HG03025 (cell line): ENCODE measurements around the gene STOX2.

Experiments used
- ATAC-seq: cut with Tn5 transposase; IDR thresholded peaks from one replicate; pipeline ENCODE4 v1.9.1; 2021; ENCODE audit warnings: mild to moderate bottlenecking, moderate library complexity; ENCODE audit not compliant: unreplicated experiment, low FRiP score

STOX2 gene

DNA sequence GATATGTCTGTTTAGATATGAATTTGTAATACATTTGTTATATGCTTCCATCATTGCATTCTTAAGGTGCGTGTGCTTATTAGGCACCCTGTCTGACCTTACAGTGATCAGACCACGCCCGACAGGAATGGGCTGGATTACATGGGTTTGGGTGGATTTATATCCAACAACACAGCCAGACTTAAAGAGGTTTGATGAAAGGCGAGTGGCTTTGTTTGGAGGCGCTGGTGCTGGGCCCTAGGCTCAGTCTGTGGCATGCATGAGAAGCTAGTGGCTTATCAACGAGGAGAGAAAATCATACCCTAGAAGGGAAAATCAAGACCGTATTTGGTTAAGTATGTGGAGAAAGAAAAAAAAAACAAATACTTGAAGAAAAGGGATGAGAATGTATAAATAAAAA is 80.7 kb downstream of the STOX2 start:
- ATAC-seq, result no peak

DNA sequence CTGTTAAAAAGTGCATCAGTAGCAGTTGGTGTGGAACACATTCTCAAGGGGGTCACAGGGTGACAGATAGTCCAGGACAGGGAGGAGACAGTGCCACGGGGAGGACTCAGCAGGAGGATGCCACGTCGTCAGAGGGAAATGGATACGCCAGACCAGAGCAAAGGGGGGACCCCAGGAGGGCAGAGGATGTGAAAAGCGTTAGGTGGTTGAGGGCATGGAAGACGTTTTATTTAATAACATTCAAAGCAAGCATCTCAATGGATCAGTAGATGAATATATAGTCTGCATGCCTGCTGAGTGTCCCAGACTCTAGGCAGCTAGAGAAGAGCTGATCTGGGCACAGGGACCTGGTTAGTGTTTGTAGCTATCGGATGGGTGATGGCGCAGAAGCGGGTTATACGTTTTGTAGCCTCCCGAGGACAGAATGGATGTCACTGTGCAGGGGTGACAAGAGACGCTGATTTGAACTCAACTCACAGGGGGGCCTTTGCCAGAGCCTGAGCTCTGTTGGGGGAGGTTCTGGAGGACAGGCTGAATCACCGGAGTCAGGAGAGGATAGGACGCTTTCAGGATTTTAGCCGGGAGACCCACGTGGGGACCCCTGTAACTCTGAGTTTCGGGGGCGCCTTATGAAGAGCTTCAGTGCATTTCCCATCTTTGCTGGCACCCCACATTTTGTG is 81.3 kb downstream of the STOX2 start:
- no peak for ATAC-seq

DNA sequence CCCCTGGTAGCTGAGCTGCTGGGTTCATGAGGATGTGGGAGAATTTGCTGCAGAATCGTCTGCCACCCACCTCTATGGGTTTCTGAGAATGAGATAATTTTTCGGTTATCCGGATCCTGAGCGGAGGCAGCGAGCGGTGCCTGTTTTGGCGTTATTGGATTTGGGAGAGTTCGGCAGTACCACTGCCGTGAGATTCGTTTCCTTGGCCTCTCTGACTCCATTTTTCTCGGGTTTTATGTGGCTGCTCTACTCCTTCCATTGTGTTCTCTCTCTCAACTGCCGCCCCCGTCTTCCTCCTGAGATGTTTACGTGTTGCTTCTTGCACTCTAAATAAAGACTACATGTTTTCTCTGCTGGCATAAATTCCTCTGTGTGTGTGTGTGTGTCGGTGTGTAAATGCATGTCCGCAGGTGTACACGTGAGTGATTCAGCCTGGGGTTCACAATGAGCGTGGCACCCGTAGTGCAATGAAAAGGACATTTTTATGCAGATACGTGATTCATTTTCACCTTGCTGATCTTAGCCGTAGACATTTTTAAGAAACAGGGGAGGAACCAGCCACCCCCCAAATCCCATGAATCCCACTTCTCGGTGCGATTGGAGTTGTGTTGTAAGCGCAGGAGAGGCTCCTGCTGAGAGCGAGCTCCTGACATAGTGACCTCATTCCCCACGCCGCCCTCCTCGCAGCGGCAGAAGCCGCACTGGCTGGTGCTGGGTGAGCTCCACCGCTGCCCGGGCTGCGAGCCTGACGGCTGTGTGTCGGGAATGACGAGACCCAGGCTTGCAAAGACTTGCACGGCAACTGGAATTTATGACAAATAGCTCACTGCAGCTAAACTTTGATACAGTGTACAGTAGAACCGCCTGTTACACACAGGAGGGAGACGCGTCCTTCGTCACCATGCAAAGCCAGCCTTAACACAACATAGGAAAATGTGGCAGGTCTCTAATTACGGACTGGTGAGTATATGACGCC is 82.2 kb downstream of the STOX2 start:
- no peak for ATAC-seq

DNA sequence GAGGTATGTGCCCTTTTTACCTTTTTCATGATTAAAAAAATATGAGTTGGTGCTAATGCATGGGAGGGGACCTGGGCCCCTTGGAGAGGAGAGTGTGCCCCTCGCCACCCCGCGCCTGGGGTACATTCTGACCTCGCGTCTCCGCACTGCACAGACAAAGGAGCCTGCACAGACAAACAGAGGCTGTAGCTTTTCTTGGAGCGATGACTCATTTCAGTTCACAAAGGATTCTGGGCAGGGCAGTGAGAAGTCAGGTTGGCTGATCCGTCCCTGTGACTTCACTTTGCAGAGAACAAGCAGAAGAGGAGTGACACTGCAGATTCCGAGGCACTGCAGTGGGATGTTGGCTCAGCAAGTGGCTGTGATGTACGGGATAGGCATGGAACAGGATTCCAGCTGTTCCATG is 82.9 kb downstream of the STOX2 start:
- no peak for ATAC-seq

DNA sequence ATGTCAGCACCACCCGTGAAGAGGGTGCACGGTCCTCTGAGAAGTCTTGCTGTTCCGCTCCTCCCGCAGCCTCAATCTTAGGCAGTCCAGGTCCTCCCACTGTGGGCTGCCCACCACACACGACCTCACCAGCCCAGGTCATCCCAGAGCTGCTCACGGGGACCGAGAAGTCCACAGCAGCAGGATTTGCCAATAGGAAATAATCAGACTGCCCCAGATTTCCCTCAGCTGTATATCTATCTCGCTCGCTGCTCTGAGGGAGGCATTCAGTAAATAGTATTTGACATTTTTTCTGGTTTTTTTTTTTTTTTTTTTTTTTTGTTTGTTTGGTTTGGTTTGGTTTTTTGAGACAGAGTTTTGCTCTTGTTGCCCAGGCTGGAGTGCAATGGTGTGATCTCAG is 83.8 kb downstream of the STOX2 start:
- no peak for ATAC-seq

DNA sequence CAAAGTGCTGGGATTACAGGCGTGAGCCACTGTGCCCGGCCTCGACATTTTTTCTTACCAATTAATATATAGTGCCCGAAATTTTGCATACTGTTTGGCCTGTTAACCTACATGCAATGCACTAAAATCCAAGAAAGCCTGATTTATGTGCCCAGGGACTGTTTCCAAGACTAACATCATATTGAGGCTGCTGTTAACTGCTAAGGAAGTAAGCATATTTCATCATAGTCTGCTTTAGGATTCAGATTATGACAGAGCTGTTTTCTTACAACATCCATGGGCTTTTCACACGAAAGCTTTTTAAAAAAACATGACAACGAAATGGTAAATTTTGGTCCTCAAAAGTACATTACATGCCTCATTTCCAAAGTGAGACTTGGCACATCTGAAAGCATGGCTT is 84.4 kb downstream of the STOX2 start:
- ATAC-seq, result no peak

DNA sequence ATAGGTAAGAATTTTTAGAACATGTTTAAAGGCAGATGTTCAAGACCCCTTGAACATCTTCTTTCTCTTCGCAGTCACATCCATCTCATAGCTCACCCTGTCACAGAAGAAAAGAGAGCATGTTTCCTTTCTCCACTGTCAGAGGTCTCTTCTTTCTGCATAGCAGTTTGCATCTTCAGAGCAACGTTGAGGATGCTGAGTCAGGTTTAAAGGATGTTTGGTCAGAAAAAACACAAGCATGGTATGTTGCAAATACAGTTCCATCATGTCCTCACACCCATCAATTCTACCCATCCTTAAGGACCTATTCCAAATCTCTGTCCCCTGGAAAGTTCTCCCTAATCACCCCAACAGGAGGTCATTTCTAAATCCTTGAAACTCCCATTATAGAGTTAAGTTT is 84.8 kb downstream of the STOX2 start:
- ATAC-seq, result no peak

DNA sequence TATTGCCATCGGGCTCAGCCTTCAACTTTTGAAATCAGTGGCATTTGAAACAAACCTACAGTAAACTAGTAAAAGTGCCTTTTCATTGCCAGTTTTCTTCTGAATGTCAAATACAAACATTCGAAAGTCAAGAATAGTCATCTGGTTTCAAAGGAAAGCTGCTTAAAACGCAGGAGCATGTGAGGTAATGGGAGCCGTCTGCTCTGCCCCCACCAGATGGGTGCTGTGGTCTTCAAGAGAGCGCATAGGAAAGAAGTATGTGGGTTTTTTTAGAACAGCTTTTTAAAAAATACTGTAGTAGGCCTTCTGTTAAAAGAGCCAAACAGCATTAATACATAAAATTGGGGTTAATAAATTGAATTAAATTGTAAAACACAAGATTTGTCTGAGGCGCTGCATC is 88.6 kb downstream of the STOX2 start:
- ATAC-seq, result no peak

DNA sequence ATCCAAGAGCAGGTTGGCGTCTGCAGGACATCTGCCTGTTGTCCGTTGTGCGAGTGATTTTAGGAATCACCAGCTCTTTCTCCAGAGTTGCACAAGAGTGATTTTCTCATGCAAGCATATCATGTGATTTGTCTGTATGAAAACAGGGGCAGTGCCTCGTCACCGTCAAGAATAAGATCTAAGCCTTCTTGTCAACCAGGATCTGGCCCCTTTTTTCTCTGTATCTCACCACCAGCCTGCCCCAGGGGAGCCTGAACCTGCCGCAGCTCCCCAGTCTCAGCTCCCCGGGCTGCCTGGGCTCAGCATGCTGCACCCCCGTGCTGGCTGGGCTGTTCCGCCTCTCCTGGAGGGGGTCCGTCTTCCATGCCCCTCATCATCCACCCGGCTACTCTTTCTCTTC is 90.5 kb downstream of the STOX2 start:
- ATAC-seq, result no peak

DNA sequence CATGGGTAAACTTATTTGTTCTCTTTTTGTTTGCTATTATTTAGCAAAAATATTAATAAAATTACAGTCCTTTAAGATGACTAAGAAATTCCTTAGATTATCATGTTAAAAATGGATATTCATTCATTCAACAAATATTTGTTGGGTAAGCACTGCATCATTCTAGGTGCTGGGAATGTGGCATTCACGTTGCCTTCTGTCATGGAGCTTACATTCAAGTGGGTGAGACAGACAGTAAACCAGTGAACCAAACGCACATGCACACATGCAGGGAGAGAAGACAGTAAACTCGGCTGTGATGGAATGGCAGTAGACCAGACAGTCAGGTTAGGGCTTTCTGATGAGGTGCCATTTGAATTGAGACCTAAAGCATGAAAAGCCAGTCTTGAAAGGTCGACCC is 91.8 kb downstream of the STOX2 start:
- ATAC-seq, result no peak

DNA sequence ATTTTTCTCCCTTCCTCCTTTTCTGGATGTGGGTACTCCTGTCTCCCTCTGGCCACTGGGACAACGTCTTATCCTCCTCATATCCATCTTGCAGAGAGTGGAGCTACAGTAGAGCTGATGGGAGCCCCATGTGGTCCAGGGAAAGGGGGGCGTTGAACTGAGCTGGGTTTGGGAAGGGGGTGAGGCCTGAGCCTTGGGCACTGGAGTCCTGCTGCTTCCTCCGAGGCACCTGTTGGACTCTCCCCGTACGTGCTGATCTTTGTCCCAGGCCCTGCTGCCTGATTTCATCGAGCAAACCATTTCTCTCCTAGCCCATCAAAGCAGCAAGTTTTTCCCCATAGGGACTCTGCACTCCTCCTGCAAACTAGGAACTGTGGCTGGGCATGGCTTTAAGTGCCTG is 94.3 kb downstream of the STOX2 start:
- ATAC-seq, result no peak

DNA sequence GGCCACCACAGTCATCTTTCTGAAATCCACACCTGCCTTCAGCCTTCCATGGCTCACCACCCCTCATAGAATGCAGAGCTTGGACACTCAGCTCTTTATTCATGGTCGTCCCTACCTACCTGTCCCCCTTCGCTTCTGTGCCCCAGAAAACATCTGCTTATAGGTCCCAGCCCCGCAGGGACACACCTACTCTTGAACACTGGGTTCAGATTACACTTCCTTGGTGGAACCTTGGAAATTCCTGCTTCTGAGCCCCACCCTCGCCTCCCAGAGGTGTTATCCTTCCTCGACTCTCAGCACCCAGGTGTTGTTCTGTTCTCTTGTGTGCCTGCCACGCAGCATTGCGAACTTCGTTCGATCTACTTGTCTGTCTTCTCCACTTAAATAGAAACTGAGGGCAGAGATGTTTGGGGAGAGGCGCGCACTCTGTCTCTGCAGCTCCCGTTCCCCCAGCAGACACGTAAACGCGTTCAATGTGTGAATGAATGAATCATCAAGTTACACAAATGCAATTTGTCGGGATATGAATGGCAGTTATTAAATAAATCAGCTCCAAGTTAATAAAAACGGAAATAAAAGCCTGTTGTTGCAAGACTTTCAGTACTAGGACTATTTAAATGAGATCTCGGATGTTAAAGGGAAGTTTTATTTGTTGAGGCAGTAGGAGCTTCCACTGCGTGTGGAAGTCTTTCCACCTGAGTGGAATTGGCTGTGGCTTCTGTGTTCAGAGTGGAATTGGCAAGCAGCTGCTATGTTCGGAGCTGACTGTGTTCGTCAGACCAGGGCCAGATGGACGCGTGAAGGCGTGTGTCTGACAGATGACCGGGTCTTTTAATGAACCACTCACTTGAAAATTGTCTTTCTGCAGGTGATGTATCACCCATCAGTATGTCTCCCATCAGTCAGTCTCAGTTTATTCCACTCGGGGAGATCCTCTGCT is 95.6 kb downstream of the STOX2 start:
- ATAC-seq, result no peak

DNA sequence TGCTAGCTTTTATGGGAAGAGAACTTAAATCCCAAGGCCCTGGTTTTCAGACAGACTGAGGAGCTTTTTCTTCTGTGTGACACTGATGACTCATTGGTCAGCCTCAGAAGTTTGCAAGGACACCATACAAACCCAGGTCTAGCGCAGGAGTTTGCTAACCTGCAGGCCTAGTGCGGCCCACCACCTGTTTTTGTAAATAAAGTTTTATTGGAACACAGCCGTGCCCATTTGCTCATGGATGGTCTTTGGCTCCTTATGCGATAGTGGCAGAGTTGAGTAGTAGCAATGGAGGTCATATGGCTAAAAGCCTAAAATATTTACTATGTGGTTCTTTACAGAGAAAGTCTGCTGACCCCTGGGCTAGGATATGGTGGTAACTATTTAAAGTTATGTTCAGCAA is 98.3 kb downstream of the STOX2 start:
- no peak for ATAC-seq

DNA sequence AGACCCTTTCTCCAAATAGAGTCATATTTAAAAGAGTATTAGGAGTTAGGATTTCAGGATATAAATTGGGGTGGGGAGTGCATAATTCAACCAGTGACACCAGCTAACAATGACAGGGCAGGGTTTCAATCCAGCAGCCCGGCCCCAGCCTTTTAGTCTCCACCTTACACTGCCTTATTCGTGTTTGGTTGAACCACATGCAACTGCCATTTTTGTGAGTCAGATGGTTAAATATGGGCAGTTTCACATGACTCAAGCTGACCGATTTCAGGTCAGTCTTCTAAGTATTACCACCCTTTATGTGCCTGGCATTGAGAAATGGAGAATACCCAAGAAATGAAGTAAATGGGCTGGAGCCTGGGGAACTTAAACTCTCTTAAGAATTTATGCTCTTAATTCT is 102.8 kb downstream of the STOX2 start:
- ATAC-seq, result no peak

DNA sequence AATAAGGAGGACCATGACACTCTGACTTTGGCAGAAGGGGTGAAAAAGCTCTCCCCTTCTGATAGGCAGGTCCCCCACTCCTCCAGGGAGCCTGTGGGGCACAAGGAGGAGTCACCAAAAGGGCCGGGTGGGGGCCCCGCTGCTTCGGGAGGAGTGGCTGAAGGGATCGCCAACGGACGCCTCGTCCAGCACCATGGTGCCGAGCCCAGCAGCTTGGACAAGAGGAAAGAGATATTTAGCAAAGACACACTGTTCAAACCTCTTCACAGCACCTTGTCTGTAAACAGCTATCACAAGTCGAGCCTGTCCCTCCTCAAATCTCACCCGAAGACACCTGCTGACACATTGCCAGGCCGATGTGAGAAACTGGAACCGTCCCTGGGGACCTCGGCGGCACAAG is 105.6 kb downstream of the STOX2 start:
- ATAC-seq, result no peak

DNA sequence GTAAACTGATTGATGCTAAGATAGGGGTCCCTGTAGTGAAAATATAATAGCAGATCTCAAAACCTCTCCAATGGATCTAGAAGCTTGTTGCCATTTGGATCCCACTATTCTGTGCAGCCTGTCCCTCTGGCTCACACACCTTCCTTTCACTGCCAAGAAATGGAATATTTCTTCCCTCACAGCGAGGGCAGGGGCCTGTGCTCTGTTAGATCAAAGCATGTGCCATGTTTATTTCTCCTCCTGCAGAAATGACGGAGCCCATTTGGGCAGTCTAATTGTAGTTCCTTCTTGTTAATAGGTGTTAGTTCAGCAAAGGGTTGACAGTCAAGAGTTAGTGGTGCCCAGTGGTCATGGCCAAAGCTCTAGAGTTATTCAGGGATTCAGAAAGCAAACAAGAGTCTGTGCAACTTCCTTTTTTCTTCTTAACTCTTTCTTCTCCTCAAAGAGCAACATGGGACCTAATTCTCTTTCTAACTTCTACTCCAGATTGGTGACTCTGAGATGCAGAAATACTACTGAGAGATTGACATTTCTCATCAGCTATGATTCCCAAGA is 106.8 kb downstream of the STOX2 start:
- no peak for ATAC-seq

DNA sequence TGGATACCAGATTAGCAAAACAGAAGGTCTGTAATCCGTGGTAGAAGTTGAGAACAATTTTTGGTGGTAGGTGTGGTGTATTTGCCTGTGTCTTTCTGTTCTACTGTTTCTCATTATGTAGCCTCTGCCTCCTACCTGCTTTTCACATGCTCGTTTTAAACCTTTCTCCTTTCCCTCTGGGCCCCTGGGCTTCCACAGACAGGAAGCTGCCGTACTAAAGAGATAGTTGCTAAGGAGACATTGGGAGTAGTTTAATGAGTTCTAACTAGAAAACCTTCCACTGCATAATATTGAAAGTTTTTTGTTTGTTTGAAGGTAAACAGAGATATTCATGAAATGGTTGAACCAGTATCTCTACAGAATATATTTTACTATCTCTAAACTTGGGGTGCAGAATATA is 107.8 kb downstream of the STOX2 start:
- no peak for ATAC-seq

DNA sequence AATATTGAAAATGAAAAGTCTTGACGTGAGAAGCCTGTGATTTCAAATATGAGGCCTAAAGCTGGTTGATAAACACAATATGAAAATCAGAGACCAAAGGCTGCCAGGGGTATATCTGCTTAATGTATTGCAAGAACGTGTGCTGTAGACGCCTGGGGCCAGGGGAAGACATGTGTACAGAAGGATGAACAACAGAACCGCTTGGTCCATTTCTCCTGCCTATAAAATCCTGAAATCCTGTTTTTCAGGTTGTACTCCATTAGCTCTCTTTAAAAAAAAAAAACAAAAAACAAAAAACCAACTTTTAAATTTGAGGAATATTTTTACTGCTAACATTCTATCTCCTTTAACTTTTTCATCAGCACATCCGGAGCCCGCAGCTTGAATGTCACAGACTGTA is 109.2 kb downstream of the STOX2 start:
- ATAC-seq, result no peak

DNA sequence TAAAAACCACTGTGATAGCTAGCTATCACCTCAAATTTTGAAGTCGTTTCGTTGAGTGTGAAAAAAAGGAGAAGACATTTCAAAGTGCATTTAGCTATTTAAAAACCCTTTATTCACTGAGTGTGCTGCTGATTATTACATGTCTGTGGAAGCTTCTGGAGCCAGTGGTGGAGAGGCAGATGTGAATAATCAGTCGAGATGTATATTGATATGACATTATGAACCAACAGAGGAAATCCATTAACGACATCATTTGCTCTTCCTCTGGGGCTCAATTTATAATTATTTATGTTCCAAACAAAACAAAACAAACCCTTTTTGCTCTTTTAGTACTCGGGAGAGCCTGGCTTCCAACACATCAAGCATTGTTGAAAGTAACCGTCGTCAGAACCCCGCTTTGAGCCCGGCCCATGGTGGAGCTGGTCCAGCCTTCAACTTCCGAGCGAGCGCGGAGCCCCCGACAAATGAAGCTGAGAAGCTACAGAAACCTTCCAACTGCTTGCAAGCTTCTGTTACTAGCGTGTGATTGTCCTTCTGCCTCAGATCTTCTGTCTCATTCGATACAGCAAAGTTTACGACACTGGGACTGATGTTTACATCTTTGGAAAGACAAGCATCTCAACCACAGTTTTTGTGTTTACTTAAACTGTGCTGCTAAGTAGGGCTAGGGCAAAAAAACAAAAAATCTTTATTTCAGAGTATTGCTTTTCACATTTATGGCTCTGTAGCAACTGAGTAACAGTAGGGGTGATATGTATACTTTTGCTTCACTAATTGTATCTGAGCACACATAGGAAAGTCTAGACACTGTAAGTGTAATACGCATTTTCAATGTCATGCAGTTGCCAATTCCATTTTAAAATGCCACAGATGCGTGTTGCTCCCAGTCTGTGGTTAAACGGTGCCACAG is 111.9 kb downstream of the STOX2 start:
- no peak for ATAC-seq

DNA sequence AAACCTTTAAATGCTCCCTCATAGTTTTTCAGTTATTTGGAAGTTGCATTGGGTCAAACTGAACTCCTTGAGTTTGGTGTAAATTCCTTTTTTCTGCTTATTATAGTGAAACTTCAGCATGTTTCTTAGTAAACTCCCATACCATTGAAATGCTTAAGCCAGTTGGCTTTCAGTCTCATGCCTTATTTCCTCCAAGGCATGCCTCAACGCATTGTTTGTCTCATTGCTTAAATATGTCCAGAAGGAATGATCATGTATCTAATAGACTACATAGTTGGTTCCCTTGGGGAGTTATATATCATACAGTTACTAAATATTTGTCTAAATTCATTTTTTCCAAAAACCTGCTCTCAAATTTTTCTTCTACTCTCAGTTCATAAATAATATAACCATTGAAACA is 114.0 kb downstream of the STOX2 start:
- ATAC-seq, result no peak
